Lung (tissue), 12 donors: ENCODE results near the gene ZDHHC11. TPM values are rescaled to one million over a fixed set of nuclear protein-coding genes. Genes with fewer than 3 reads are reported as not detected.

Experiments used
- ATAC-seq: fragments of 200-7000 bp; cut with Tn5 transposase; one replicate; pipeline ENCODE4 v1.9.1; 2020; ENCODE audit warnings: moderate number of reproducible peaks; ENCODE audit not compliant: insufficient read depth, low FRiP score
- DNase-seq, 3 donors: peaks; one replicate each; pipeline ENCODE4 v3.0.0-alpha.2; 2013 to 2017
- H3K27ac ChIP-seq, 2 donors: one replicate each; pipeline ENCODE4 v1.5.1; 2013; ENCODE audit warnings: mild to moderate bottlenecking in 2 of 2, moderate library complexity in 2 of 2, control low read depth in 1 of 2, inconsistent platforms in 1 of 2, low read depth in 1 of 2, low read length in 1 of 2
- H3K27me3 ChIP-seq, 3 donors: one replicate each; pipeline ENCODE4 v1.5.1; 2013; ENCODE audit warnings: low read length in 2 of 3; ENCODE audit not compliant: control insufficient read depth in 3 of 3, insufficient read depth in 3 of 3
- H3K36me3 ChIP-seq, 4 donors: one replicate each; pipeline ENCODE4 v1.5.1; 2013; ENCODE audit warnings: low read length in 4 of 4, mild to moderate bottlenecking in 1 of 4, moderate library complexity in 1 of 4; ENCODE audit not compliant: control insufficient read depth in 4 of 4, insufficient read depth in 4 of 4
- H3K4me1 ChIP-seq, 5 donors: one replicate each; pipeline ENCODE4 v1.5.1; 2013; ENCODE audit warnings: low read length in 5 of 5, mild to moderate bottlenecking in 2 of 5, moderate library complexity in 1 of 5; ENCODE audit not compliant: control insufficient read depth in 5 of 5, insufficient read depth in 5 of 5
- H3K4me3 ChIP-seq: one replicate; pipeline ENCODE4 v1.5.1; 2013; ENCODE audit warnings: mild to moderate bottlenecking, control low read depth, moderate library complexity
- H3K9ac ChIP-seq, 2 donors: one replicate each; pipeline ENCODE4 v1.5.1; 2013; ENCODE audit warnings: low read length in 2 of 2, control low read depth in 1 of 2; ENCODE audit not compliant: insufficient read depth in 1 of 2
- H3K9me3 ChIP-seq, 4 donors: one replicate each; pipeline ENCODE4 v1.5.1; 2013; ENCODE audit warnings: low read length in 3 of 4, mild to moderate bottlenecking in 1 of 4, moderate library complexity in 1 of 4; ENCODE audit not compliant: control insufficient read depth in 4 of 4, insufficient read depth in 3 of 4
- WGBS, 2 donors: extraction: QIAGEN DNeasy Blood & Tissue Kit; methylation state at CpG; one replicate each; pipeline ENCODE4 v1.1.7; 2013; 5-methylcytosine and 5-hydroxymethylcytosine counted together
- polyA plus RNA-seq, 2 donors: library from polyadenylated mRNA; stranded (reverse); fragments of 200-250 nt; gene quantifications; one replicate each; pipeline ENCODE4 v1.2.1, GENCODE V29; 2013
- total RNA-seq, 2 donors: library from RNA; depleted of rRNA in 1 of 2; stranded (reverse); fragments of >200 nt in 1 of 2; gene quantifications; one replicate each; pipeline ENCODE4 v1.2.1, GENCODE V29; 2014 to 2021
- TF ChIP-seq, protein P1 (sequence below): IDR thresholded peaks from 2 replicates; pipeline ENCODE4 v1.5.1; 2012; ENCODE audit warnings: mild to moderate bottlenecking; ENCODE audit errors: control extremely low read depth, extremely low read depth
- donor health status: control.
- donor health status: control.
- donor health status: Bipolar disorder and iron deficiency.
- donor health status: healthy.
- donor health status: DM: yes; HTN: yes; CAD: no.

The ZDHHC11 gene
- total and polyA plus RNA-seq, 4 donors = 6.8 to 110 (median 20.5) TPM

DNA sequence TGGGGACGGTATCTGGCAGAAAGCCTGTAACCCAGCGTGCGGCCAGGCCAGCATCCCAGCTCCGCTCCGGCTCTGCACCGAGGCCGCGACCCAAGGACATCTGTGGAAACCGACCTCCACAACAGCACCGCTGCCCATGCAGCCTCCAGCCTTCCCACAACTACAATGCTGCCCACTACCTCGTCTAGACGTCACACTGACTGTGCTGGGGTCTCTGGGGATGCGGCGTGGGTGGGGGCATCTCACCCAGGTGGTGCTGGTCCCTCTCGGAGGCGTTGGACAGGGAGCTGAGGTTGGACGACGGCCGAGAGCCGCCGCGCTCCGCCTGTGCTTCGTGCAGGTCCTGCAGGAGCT lies 14.4 kb upstream of the ZDHHC11 start:
- Histone ChIP-seq H3K4me3 (no peak overlapping the region), H3K4me1 (no peaks in the 10 kb centered on the region), H3K27me3 (no peaks in the 10 kb centered on the region), H3K27ac (no peak overlapping the region), H3K9me3 (peaks cover 0 to 3% (median 0%) of the 10 kb centered on the region in 4 donors), H3K9ac (no peak overlapping the region), H3K36me3 (peaks cover 35 to 61% (median 44%) of the 10 kb centered on the region in 4 donors)
- 91 to 93% methylated on average over 24 of the region's 24 CpGs for WGBS, 2 donors
- TF ChIP-seq, protein P1, sequence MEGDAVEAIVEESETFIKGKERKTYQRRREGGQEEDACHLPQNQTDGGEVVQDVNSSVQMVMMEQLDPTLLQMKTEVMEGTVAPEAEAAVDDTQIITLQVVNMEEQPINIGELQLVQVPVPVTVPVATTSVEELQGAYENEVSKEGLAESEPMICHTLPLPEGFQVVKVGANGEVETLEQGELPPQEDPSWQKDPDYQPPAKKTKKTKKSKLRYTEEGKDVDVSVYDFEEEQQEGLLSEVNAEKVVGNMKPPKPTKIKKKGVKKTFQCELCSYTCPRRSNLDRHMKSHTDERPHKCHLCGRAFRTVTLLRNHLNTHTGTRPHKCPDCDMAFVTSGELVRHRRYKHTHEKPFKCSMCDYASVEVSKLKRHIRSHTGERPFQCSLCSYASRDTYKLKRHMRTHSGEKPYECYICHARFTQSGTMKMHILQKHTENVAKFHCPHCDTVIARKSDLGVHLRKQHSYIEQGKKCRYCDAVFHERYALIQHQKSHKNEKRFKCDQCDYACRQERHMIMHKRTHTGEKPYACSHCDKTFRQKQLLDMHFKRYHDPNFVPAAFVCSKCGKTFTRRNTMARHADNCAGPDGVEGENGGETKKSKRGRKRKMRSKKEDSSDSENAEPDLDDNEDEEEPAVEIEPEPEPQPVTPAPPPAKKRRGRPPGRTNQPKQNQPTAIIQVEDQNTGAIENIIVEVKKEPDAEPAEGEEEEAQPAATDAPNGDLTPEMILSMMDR = no peak
- ATAC-seq = no peak
- DNase-seq = no peak

DNA sequence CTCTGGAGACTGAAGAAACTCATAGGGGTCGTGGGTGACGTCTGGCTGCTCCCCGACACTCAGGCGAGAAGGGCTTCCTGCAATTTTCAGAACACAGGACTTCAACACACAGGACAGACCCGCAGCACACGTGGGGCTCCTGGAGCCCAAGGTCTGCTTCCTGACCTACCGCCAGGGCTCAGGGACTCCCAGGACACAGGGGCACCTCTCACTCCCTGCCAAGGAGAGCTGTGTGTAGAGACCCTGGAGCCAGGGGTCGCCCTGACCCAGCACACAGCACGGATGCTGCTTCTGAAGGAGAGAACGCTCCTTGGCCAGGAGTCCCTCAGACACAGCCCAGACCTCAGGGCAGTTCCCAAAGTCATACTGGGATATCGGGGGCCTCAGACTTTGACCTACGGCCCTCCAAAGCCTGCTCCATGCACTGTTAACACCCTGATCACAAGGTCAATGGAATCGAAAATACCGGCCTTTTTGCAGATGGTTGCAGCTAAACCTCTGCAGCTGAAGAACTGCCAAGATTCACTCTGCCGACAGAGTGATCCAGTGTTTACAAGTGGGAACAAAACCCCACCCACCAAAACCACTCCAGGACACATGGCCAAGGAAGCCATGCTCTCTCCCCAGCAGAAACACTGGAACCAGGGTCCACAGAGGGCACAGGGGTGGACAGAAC lies 13.8 kb upstream of the ZDHHC11 start:
- 83 to 88% methylated on average over 15 of the region's 15 CpGs for WGBS, 2 donors
- DNase-seq (no peak), ATAC-seq (no peak)
- Histone ChIP-seq H3K9ac (no peak overlapping the region), H3K9me3 (peaks cover 0 to 3% (median 0%) of the 10 kb centered on the region in 4 donors), H3K27ac (no peak overlapping the region), H3K4me3 (no peak overlapping the region), H3K36me3 (peaks cover 30 to 56% (median 39%) of the 10 kb centered on the region in 4 donors), H3K27me3 (no peaks in the 10 kb centered on the region), H3K4me1 (peaks cover 0 to 2% (median 0%) of the 10 kb centered on the region in 5 donors)
- TF ChIP-seq, protein P1 = no peak

DNA sequence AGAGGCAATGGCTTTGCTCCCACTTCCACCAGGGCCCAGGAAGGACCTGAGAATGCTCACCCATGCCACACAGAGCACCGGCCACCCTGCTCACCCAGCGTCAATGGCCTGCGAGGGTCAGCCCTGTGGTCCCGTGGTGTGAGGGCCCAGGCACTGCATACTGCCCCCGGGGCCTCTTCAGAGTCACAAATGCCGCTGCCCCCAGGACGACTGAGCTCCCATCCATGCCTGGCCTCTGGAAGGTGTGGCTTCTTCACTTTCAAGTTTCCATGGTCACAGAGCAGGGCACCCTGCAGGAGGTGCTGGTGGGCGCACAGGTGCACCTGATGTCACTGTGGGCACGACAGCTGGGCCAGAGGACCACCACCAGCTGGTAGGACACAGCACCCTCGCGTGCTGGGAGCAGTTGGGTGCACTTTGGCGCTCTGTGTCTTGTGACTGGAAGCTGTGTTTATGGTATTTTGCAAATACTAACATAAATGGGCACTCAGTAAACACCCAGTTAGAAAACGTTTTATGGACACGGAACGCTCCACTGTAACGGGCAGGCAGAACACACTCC lies 12.5 kb upstream of the ZDHHC11 start:
- 93 to 96% methylated on average over 16 of the region's 16 CpGs for WGBS, 2 donors
- DNase-seq (no peak), ATAC-seq (no peak)
- TF ChIP-seq, protein P1 = no peak
- Histone ChIP-seq H3K36me3 (peaks cover 17 to 47% (median 32%) of the 10 kb centered on the region in 4 donors), H3K27ac (no peak overlapping the region), H3K9me3 (peaks cover 0 to 3% (median 0%) of the 10 kb centered on the region in 4 donors), H3K4me3 (no peak overlapping the region), H3K27me3 (no peaks in the 10 kb centered on the region), H3K4me1 (peaks cover 0 to 6% (median 0%) of the 10 kb centered on the region in 5 donors), H3K9ac (no peak overlapping the region)
